ENCODE measurements around the gene SASH3.

- TF ChIP-seq EP300 (IDR thresholded peaks at IDR 0.05) (no peak), CTCF (IDR thresholded peaks at IDR 0.05) (no peak)
Measured at GRCh38 chrX:129798456-129798855, 18.7 kb downstream of the SASH3 start.
